Mammary epithelial cell (primary cell): ENCODE data around the gene SUSD6.

ENCODE experiments used
- CTCF ChIP-seq, 2 donors: IDR thresholded peaks in 1 of 2; conservative IDR thresholded peaks in 1 of 2; 2 replicates each; pipeline ENCODE4 v1.5.1; 2011 to 2012; ENCODE audit warnings: inconsistent platforms in 2 of 2, low read length in 2 of 2, mild to moderate bottlenecking in 2 of 2, control low read depth in 1 of 2, low read depth in 1 of 2; ENCODE audit not compliant: insufficient read depth in 1 of 2; ENCODE audit errors: extremely low read depth in 1 of 2
- EZH2 ChIP-seq: IDR thresholded peaks from 2 replicates; pipeline ENCODE4 v1.6.1; 2012; ENCODE audit warnings: low read length, inconsistent platforms, borderline replicate concordance

- no peak for TF ChIP-seq CTCF (conservative IDR thresholded peaks at IDR 0.05 in 1 of 2, IDR thresholded peaks at IDR 0.05 in 1 of 2; ENCODE audit: extremely low read depth in 1 of 2, insufficient read depth in 1 of 2, low read depth in 1 of 2, low read length in 2 of 2)
- TF ChIP-seq EZH2 = no peak
These were observed 52.9 kb downstream of the SUSD6 start for GRCh38 chr14:69664265-69664664.
